GM19025 (cell line): Measurements from ENCODE around the gene KANK2.

ENCODE experiments used
- ATAC-seq: cut with Tn5 transposase; IDR thresholded peaks from one replicate; pipeline ENCODE4 v1.9.1; 2021; ENCODE audit warnings: mild to moderate bottlenecking, low read depth, moderate library complexity; ENCODE audit not compliant: unreplicated experiment

Gene KANK2

GRCh38 chr19:11226716-11227166 lies 29.4 kb upstream of the KANK2 start:
- no peak for ATAC-seq

GRCh38 chr19:11225815-11226214 lies 28.5 kb upstream of the KANK2 start:
- no peak for ATAC-seq

- no peak for ATAC-seq
Observed at GRCh38 chr19:11225172-11225571, 27.8 kb upstream of the KANK2 start.

GRCh38 chr19:11224429-11224828 lies 27.1 kb upstream of the KANK2 start:
- no peak for ATAC-seq

GRCh38 chr19:11223200-11223599 lies 25.9 kb upstream of the KANK2 start:
- ATAC-seq: no peak

GRCh38 chr19:11221082-11221598 lies 23.8 kb upstream of the KANK2 start:
- ATAC-seq: no peak

- no peak for ATAC-seq
Observed at GRCh38 chr19:11214387-11214786, 17.0 kb upstream of the KANK2 start.

- ATAC-seq: no peak
Observed at GRCh38 chr19:11210656-11210928, 13.2 kb upstream of the KANK2 start.

- no peak for ATAC-seq
Observed at GRCh38 chr19:11209839-11210655, 12.7 kb upstream of the KANK2 start.

GRCh38 chr19:11208561-11209471 lies 11.5 kb upstream of the KANK2 start:
- no peak for ATAC-seq

- ATAC-seq: no peak
Observed at GRCh38 chr19:11205939-11206570, 8.7 kb upstream of the KANK2 start.

GRCh38 chr19:11204943-11205349 lies 7.6 kb upstream of the KANK2 start:
- no peak for ATAC-seq

GRCh38 chr19:11204076-11204602 lies 6.8 kb upstream of the KANK2 start:
- no peak for ATAC-seq

- ATAC-seq: no peak
Observed at GRCh38 chr19:11203194-11204075, 6.1 kb upstream of the KANK2 start.

GRCh38 chr19:11202488-11203193 lies 5.3 kb upstream of the KANK2 start:
- ATAC-seq: no peak

GRCh38 chr19:11201791-11202190 lies 4.4 kb upstream of the KANK2 start:
- no peak for ATAC-seq

GRCh38 chr19:11200931-11201330 lies 3.6 kb upstream of the KANK2 start:
- ATAC-seq: no peak

GRCh38 chr19:11200015-11200574 lies 2.8 kb upstream of the KANK2 start:
- ATAC-seq: no peak

GRCh38 chr19:11199517-11199916 lies 2.2 kb upstream of the KANK2 start:
- no peak for ATAC-seq
